HG03039 (cell line): ENCODE results near the gene NEK3.
"Not testable (repeated sequence)": the region's sequence is repeated elsewhere in the genome, so short reads cannot be mapped to it uniquely, and the experiment has no call there.

Source experiments
- ATAC-seq: cut with Tn5 transposase; IDR thresholded peaks from one replicate; pipeline ENCODE4 v1.9.1; 2021; ENCODE audit warnings: mild to moderate bottlenecking, moderate library complexity; ENCODE audit not compliant: unreplicated experiment

The NEK3 gene

GRCh38 chr13:52159159-52159982, at the start of gene NEK3:
Gene NEK3, minus strand, starts transcription at chr13:52159597. Its CDS starts 3,406 bp downstream, at chr13:52156191.
- ATAC-seq = peak; percentile 64

GRCh38 chr13:52208384-52208783, 49.0 kb upstream of the NEK3 start:
- not testable (repeated sequence) for ATAC-seq

- not testable (repeated sequence) for ATAC-seq
Observed at GRCh38 chr13:52207896-52208295, 48.5 kb upstream of the NEK3 start.

GRCh38 chr13:52207337-52207736, 47.9 kb upstream of the NEK3 start:
- not testable (repeated sequence) for ATAC-seq

GRCh38 chr13:52204546-52204945, 45.1 kb upstream of the NEK3 start:
- ATAC-seq = not testable (repeated sequence)

GRCh38 chr13:52203864-52204263, 44.5 kb upstream of the NEK3 start:
- ATAC-seq = not testable (repeated sequence)

GRCh38 chr13:52202506-52202905, 43.1 kb upstream of the NEK3 start:
- not testable (repeated sequence) for ATAC-seq

- not testable (repeated sequence) for ATAC-seq
Observed at GRCh38 chr13:52201439-52202193, 42.2 kb upstream of the NEK3 start.

- ATAC-seq = peak; percentile 52
Observed at GRCh38 chr13:52195401-52195837, 36.0 kb upstream of the NEK3 start.

GRCh38 chr13:52194184-52194868, 34.9 kb upstream of the NEK3 start:
- ATAC-seq = peak; percentile 69

GRCh38 chr13:52193587-52194183, 34.3 kb upstream of the NEK3 start:
- peak; percentile 4 for ATAC-seq

GRCh38 chr13:52187424-52188187, 28.2 kb upstream of the NEK3 start:
- peak; percentile 70 for ATAC-seq

- ATAC-seq = no peak
Observed at GRCh38 chr13:52187029-52187423, 27.6 kb upstream of the NEK3 start.

GRCh38 chr13:52181316-52181954, 22.0 kb upstream of the NEK3 start:
- not testable (repeated sequence) for ATAC-seq

- ATAC-seq = no peak
Observed at GRCh38 chr13:52179925-52180324, 20.5 kb upstream of the NEK3 start.

GRCh38 chr13:52177276-52177675, 17.9 kb upstream of the NEK3 start:
- ATAC-seq = no peak

- ATAC-seq = not testable (repeated sequence)
Observed at GRCh38 chr13:52173970-52174369, 14.6 kb upstream of the NEK3 start.

GRCh38 chr13:52173373-52173772, 14.0 kb upstream of the NEK3 start:
- no peak for ATAC-seq

GRCh38 chr13:52171686-52172085, 12.3 kb upstream of the NEK3 start:
- ATAC-seq = not testable (repeated sequence)
